Suprapubic skin (tissue), 4 donors: ENCODE results near the gene SETD9. TPM values are rescaled to one million over a fixed set of nuclear protein-coding genes. Genes with fewer than 3 reads are reported as not detected.

Source experiments
- DNase-seq, 2 donors: peaks; one replicate each; pipeline ENCODE4 v3.0.0-alpha.2; 2019; ENCODE audit warnings: low spot score in 2 of 2
- H3K27ac ChIP-seq: fragments of 200-600 bp; sonication (generic); one replicate; pipeline ENCODE4 v1.5.1; 2019
- H3K27me3 ChIP-seq: fragments of 200-600 bp; sonication (generic); one replicate; pipeline ENCODE4 v1.5.1; 2019
- H3K36me3 ChIP-seq: fragments of 200-600 bp; sonication (generic); one replicate; pipeline ENCODE4 v1.5.1; 2019
- H3K4me1 ChIP-seq: fragments of 200-600 bp; sonication (generic); one replicate; pipeline ENCODE4 v1.5.1; 2019
- H3K4me3 ChIP-seq: fragments of 200-600 bp; sonication (generic); one replicate; pipeline ENCODE4 v1.5.1; 2019; ENCODE audit warnings: mild to moderate bottlenecking
- H3K9me3 ChIP-seq: fragments of 200-600 bp; sonication (generic); one replicate; pipeline ENCODE4 v1.5.1; 2019
- CTCF ChIP-seq, 2 donors: fragments of 200-600 bp in 1 of 2; fragments of 450-650 bp in 1 of 2; sonication (generic) in 1 of 2; IDR thresholded peaks; one replicate each; pipeline ENCODE4 v1.5.1; 2016 to 2019; ENCODE audit warnings: antibody characterized with exemption in 2 of 2, mild to moderate bottlenecking in 1 of 2, moderate library complexity in 1 of 2
- EP300 ChIP-seq: sonication (generic); formaldehyde crosslinking; IDR thresholded peaks from one replicate; pipeline ENCODE4 v1.6.1; 2017; ENCODE audit warnings: antibody characterized with exemption
- POLR2A ChIP-seq, 2 donors: fragments of 450-650 bp; IDR thresholded peaks; one replicate each; pipeline ENCODE4 v1.6.1; 2017; ENCODE audit warnings: antibody characterized with exemption in 2 of 2, mild to moderate bottlenecking in 2 of 2, moderate library complexity in 2 of 2
- POLR2AphosphoS5 ChIP-seq, 3 donors: sonication (generic); formaldehyde crosslinking; IDR thresholded peaks; one replicate each; pipeline ENCODE4 v1.6.1; 2017; ENCODE audit warnings: antibody characterized with exemption in 3 of 3
- WGBS: methylation state at CpG from one replicate; pipeline ENCODE4 v1.1.5; 2018; 5-methylcytosine and 5-hydroxymethylcytosine counted together
- total RNA-seq, 4 donors: library from RNA; depleted of rRNA; stranded (reverse); fragments of >200 nt; gene quantifications; one replicate each; pipeline ENCODE4 v1.1.0, GENCODE V29; 2016

The SETD9 gene
- total RNA-seq, 4 donors from 2014 or later, result 6.3 to 14.4 (median 8.7) TPM

- Histone ChIP-seq H3K36me3 (no peaks in the 10 kb centered on the region), H3K9me3 (no peaks in the 10 kb centered on the region)
- WGBS, result under 1% methylated on average over 31 of the region's 85 CpGs
Measured at GRCh38 chr5:56951126-56951945, 41.9 kb downstream of the SETD9 start.

DNA sequence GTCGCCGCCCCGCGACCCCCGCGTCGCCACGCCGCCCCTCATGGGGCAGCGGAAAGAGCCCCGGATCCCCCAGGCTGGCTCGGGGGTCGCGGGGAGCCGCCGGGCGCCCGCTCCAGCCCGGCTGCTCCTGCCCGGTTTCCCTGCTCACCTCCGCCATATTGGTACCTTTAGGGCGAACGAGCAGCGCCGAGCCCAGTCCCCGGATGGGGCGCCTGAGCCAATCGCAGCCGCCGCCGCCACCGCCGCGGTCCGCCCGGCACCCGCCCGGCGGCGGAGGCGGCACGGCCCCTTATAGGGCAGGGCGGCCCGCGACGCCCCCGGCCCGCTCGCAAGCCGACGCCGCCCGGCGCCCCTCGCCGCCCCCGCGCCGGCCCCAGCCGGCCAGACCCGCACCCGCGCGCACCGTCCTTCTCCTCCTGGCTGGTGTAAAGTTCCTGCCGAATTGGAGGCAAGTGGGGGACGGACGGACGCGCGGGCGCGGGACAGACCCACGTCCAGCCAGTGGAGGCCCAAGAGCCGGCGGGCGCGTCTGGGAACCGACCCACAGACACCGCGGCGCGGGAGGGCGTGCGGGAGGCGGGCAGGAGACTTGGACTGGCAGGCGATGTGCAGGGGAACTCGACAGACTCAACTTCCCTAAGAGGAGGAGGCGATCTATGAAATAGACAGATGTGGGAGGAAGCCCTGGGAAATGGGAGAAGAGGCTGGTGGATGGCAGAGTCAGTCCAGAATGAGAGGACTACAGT is 42.7 kb downstream of the SETD9 start, which contains the start of gene MIER3:
Gene MIER3 (minus strand): TSS at position 178 of the 746 bp plus-strand sequence. CDS start 21 bp downstream, at position 157.
- peak within 1 kb of the TSS; percentile 71 for H3K4me3 ChIP-seq
- H3K27ac ChIP-seq, result peak within 1 kb of the TSS; percentile 90
- TF ChIP-seq EP300 (no peak), POLR2AphosphoS5 (IDR thresholded peaks at IDR 0.05) (no peak), CTCF (IDR thresholded peaks at IDR 0.05) (no peak), POLR2A (IDR thresholded peaks at IDR 0.05) (no peak)
- DNase-seq, result peak; percentile 79 to 87
- no peaks in the 10 kb centered on the region for H3K27me3 ChIP-seq
- H3K36me3 ChIP-seq, result no peaks in the 10 kb centered on the region
- 0% methylated on average over 6 of the region's 89 CpGs for WGBS
- peaks cover 20% of the 10 kb centered on the region for H3K4me1 ChIP-seq
- H3K9me3 ChIP-seq, result no peaks in the 10 kb centered on the region

More at GRCh38 chr5:56951126-56951945, 41.9 kb downstream of the SETD9 start:
- TF ChIP-seq POLR2AphosphoS5 (IDR thresholded peaks at IDR 0.05) (no peak), CTCF (IDR thresholded peaks at IDR 0.05) (no peak), EP300 (no peak), POLR2A (IDR thresholded peaks at IDR 0.05) (no peak)
- Histone ChIP-seq H3K4me1 (peaks cover 20% of the 10 kb centered on the region), H3K27me3 (no peaks in the 10 kb centered on the region), H3K4me3 (peak overlapping the region; percentile 71), H3K27ac (peak overlapping the region; percentile 90)
- DNase-seq, result peak in 1 of 2 donors; percentile 71

DNA sequence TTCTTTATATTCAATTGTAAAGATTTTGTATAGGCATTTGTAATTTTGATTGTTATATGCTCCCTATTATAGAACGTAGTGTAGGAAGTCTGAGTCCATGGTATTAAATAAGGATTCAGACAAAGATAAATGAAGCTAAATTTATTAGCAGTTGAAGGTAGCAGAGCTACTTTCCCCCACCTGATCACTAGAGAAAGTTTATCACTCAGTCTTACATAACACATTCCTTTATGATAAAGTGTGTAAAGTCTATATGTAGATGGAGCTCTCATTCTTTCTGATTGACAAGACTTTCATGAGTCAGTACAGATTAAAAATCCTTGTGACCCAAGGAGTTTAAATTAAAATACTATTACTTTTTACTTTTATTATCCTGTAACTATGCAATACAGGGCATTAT is 44.9 kb downstream of the SETD9 start:
- TF ChIP-seq EP300, result no peak
- no peak for TF ChIP-seq CTCF (IDR thresholded peaks at IDR 0.05)
- no peak for TF ChIP-seq POLR2A (IDR thresholded peaks at IDR 0.05)
- no peak for TF ChIP-seq POLR2AphosphoS5 (IDR thresholded peaks at IDR 0.05)
- WGBS, result 96% methylated on average over 1 of the region's 1 CpG
- no peak overlapping the region for H3K4me3 ChIP-seq
- H3K9me3 ChIP-seq, result no peaks in the 10 kb centered on the region
- peaks cover 20% of the 10 kb centered on the region for H3K4me1 ChIP-seq
- no peaks in the 10 kb centered on the region for H3K36me3 ChIP-seq
- H3K27me3 ChIP-seq, result peaks cover 4% of the 10 kb centered on the region
- no peak for DNase-seq
- H3K27ac ChIP-seq, result no peak overlapping the region

GRCh38 chr5:56958595-56958994 is 49.2 kb downstream of the SETD9 start:
- Histone ChIP-seq H3K27me3 (peaks cover 15% of the 10 kb centered on the region), H3K27ac (no peak overlapping the region), H3K4me1 (no peaks in the 10 kb centered on the region), H3K36me3 (no peaks in the 10 kb centered on the region), H3K9me3 (no peaks in the 10 kb centered on the region), H3K4me3 (no peak overlapping the region)
- DNase-seq, result no peak
- TF ChIP-seq POLR2A (IDR thresholded peaks at IDR 0.05), result no peak
- TF ChIP-seq POLR2AphosphoS5 (IDR thresholded peaks at IDR 0.05), result no peak
- no peak for TF ChIP-seq EP300
- no peak for TF ChIP-seq CTCF (IDR thresholded peaks at IDR 0.05)
- 90% methylated on average over 2 of the region's 2 CpGs for WGBS

DNA sequence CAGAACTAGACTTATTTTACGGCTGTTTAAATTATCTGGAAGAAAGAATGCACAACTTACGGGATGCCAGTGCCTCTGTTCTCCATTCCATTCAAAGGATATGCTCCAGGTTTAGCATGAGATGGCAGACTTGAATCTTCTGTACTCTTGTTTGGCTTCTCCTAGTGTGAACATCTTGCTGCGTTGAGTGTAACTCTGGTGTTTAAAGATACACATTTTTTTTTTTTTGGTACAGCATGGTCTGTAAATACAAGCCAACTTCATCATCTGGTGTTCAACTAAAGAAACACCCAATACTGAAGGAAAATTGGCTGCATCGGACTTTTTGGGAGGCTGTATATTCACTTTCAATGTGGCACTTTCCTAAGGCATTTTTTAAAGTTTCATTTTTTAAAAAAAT is 49.9 kb downstream of the SETD9 start:
- H3K4me3 ChIP-seq, result no peak overlapping the region
- H3K9me3 ChIP-seq, result no peaks in the 10 kb centered on the region
- H3K27me3 ChIP-seq, result peaks cover 15% of the 10 kb centered on the region
- WGBS, result 71% methylated on average over 4 of the region's 4 CpGs
- TF ChIP-seq POLR2A (IDR thresholded peaks at IDR 0.05), result no peak
- no peak for TF ChIP-seq EP300
- TF ChIP-seq CTCF (IDR thresholded peaks at IDR 0.05), result no peak
- no peak for TF ChIP-seq POLR2AphosphoS5 (IDR thresholded peaks at IDR 0.05)
- no peaks in the 10 kb centered on the region for H3K36me3 ChIP-seq
- DNase-seq, result no peak
- no peaks in the 10 kb centered on the region for H3K4me1 ChIP-seq
- no peak overlapping the region for H3K27ac ChIP-seq
